ENCODE measurements around the gene JAKMIP1. TPM values are rescaled to one million over a fixed set of nuclear protein-coding genes. Genes with fewer than 3 reads are reported as not detected.

Gene JAKMIP1
- total RNA-seq, 1 experiment from 2014 or later = not detected

- H3K4me1 Mint-ChIP-seq (ENCODE audit: insufficient read depth, unreplicated experiment) = no peaks in the 10 kb centered on the region
- no peaks in the 10 kb centered on the region for H3K36me3 Mint-ChIP-seq (ENCODE audit: insufficient read depth, unreplicated experiment)
- H3K9me3 Mint-ChIP-seq (ENCODE audit: unreplicated experiment) = no peaks in the 10 kb centered on the region
- DNase-seq (ENCODE audit: unreplicated experiment) = no peak
- intact Hi-C loops (cut with micrococcal nuclease) = no loop called here
- POLR2A ChIA-PET = no interaction called here
- CTCF ChIA-PET = no interaction called here
- H3K4me3 Mint-ChIP-seq (ENCODE audit: unreplicated experiment) = no peak overlapping the region
- H3K27me3 Mint-ChIP-seq (ENCODE audit: insufficient read depth, unreplicated experiment) = no peaks in the 10 kb centered on the region
- no TSS peak for BruUV-seq (replicated peaks)
- TF ChIP-seq, protein P1, sequence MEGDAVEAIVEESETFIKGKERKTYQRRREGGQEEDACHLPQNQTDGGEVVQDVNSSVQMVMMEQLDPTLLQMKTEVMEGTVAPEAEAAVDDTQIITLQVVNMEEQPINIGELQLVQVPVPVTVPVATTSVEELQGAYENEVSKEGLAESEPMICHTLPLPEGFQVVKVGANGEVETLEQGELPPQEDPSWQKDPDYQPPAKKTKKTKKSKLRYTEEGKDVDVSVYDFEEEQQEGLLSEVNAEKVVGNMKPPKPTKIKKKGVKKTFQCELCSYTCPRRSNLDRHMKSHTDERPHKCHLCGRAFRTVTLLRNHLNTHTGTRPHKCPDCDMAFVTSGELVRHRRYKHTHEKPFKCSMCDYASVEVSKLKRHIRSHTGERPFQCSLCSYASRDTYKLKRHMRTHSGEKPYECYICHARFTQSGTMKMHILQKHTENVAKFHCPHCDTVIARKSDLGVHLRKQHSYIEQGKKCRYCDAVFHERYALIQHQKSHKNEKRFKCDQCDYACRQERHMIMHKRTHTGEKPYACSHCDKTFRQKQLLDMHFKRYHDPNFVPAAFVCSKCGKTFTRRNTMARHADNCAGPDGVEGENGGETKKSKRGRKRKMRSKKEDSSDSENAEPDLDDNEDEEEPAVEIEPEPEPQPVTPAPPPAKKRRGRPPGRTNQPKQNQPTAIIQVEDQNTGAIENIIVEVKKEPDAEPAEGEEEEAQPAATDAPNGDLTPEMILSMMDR (IDR thresholded peaks at IDR 0.05; ENCODE audit: unreplicated experiment) = no peak
- no peak overlapping the region for H3K27ac Mint-ChIP-seq (ENCODE audit: low read depth, unreplicated experiment)
Observed at GRCh38 chr4:6235012-6235411, 34.7 kb upstream of the JAKMIP1 start.

DNA sequence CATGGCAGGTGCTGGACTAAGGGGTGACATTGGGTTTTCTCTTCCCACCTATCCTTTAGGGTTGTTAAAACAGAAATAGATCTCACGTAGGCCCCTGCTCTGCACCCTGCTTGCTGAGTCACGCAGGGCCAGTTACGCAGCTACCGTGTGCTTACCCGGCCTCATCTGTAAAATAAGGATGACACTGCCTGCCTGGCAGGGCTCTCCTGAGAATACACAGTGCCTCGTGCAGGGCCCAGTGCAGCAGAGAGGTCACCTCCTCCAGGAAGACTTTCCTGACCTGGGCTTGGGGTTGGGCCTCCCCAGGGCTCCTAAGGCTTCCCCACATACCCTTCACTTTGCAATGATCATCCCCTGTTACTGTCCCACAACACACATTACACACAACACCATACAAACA, 33.6 kb upstream of the JAKMIP1 start:
- no peaks in the 10 kb centered on the region for H3K36me3 Mint-ChIP-seq (ENCODE audit: insufficient read depth, unreplicated experiment)
- POLR2A ChIA-PET = no interaction called here
- CTCF ChIA-PET = interaction anchor here (1.0 kb wide), 1 partner anchor 10 kb away, joined by 3 read pairs; no protein-coding TSS in a partner anchor
- TF ChIP-seq, protein P1 (IDR thresholded peaks at IDR 0.05; ENCODE audit: unreplicated experiment) = no peak
- no TSS peak for BruUV-seq (replicated peaks)
- no peak overlapping the region for H3K4me3 Mint-ChIP-seq (ENCODE audit: unreplicated experiment)
- no peaks in the 10 kb centered on the region for H3K4me1 Mint-ChIP-seq (ENCODE audit: insufficient read depth, unreplicated experiment)
- no peak overlapping the region for H3K27ac Mint-ChIP-seq (ENCODE audit: low read depth, unreplicated experiment)
- H3K9me3 Mint-ChIP-seq (ENCODE audit: unreplicated experiment) = no peaks in the 10 kb centered on the region
- intact Hi-C loops (cut with micrococcal nuclease) = no loop called here
- H3K27me3 Mint-ChIP-seq (ENCODE audit: insufficient read depth, unreplicated experiment) = no peaks in the 10 kb centered on the region
- DNase-seq (ENCODE audit: unreplicated experiment) = no peak

- Mint-ChIP-seq H3K27me3 (ENCODE audit: insufficient read depth, unreplicated experiment) (no peaks in the 10 kb centered on the region), H3K4me3 (ENCODE audit: unreplicated experiment) (no peak overlapping the region), H3K27ac (ENCODE audit: low read depth, unreplicated experiment) (no peak overlapping the region), H3K9me3 (ENCODE audit: unreplicated experiment) (no peaks in the 10 kb centered on the region), H3K36me3 (ENCODE audit: insufficient read depth, unreplicated experiment) (no peaks in the 10 kb centered on the region), H3K4me1 (ENCODE audit: insufficient read depth, unreplicated experiment) (no peaks in the 10 kb centered on the region)
- ChIA-PET POLR2A (no interaction called here), CTCF (interaction anchor here (1.0 kb wide), 1 partner anchor 11 kb away, joined by 3 read pairs; no protein-coding TSS in a partner anchor)
- no TSS peak for BruUV-seq (replicated peaks)
- no peak for DNase-seq (ENCODE audit: unreplicated experiment)
- intact Hi-C loops (cut with micrococcal nuclease) = no loop called here
- TF ChIP-seq, protein P1 (IDR thresholded peaks at IDR 0.05; ENCODE audit: unreplicated experiment) = no peak
Observed at GRCh38 chr4:6232836-6233785, 32.8 kb upstream of the JAKMIP1 start.

DNA sequence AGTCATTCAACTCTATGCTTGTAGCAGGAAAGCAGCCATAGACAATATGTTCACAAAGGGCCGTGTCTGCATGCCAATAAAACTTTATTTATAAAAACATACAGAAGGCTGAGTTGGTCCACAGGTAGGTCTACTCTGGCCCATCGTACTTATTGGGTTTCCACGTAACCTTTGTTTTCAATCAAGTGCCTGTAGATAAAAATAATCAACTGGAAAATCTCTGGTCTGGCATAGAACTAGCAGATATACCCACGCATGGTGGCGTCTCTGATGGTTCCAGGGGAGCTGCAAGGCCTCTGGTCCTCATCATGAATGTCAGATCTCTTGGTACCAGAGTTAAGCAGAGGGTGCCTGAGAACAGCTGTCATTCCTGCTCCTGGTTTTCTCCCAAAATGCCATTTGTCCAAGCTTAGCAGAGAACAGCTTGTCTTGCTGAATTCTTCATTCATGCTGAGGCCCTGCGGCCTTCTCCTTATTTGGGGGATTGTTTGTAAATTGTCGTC, 31.4 kb upstream of the JAKMIP1 start:
- Mint-ChIP-seq H3K27ac (ENCODE audit: low read depth, unreplicated experiment) (no peak overlapping the region), H3K4me1 (ENCODE audit: insufficient read depth, unreplicated experiment) (no peaks in the 10 kb centered on the region), H3K9me3 (ENCODE audit: unreplicated experiment) (no peaks in the 10 kb centered on the region), H3K4me3 (ENCODE audit: unreplicated experiment) (no peak overlapping the region), H3K27me3 (ENCODE audit: insufficient read depth, unreplicated experiment) (no peaks in the 10 kb centered on the region), H3K36me3 (ENCODE audit: insufficient read depth, unreplicated experiment) (no peaks in the 10 kb centered on the region)
- intact Hi-C loops (cut with micrococcal nuclease) = no loop called here
- CTCF ChIA-PET = interaction anchor here (0.7 to 0.9 kb wide), 2 partner anchors 100 to 460 kb away, joined by 3 to 4 read pairs; no protein-coding TSS in a partner anchor
- POLR2A ChIA-PET = no interaction called here
- TF ChIP-seq, protein P1 (IDR thresholded peaks at IDR 0.05; ENCODE audit: unreplicated experiment) = no peak
- BruUV-seq (replicated peaks) = no TSS peak
- no peak for DNase-seq (ENCODE audit: unreplicated experiment)
